CD4-positive, alpha-beta T cell (primary cell): ENCODE measurements around the gene VPS4B. TPM values are rescaled to one million over a fixed set of nuclear protein-coding genes. Genes with fewer than 3 reads are reported as not detected.

ENCODE experiments used
- ATAC-seq: fragments of 200-7000 bp; cut with Tn5 transposase; one replicate; pipeline ENCODE4 v1.10.0; 2022; ENCODE audit warnings: mild to moderate bottlenecking; ENCODE audit not compliant: poor library complexity
- CTCF ChIA-PET: fragments of 350-600 bp; sonication (Branson Sonifier 250); formaldehyde crosslinking; loops from one replicate; lab custom pipeline; 2021; ENCODE audit warnings: antibody characterized with exemption, inconsistent platforms; lab: Charles Lee
- POLR2A ChIA-PET: fragments of 350-600 bp; sonication (Branson Sonifier 250); formaldehyde crosslinking; loops from one replicate; lab custom pipeline; 2021; ENCODE audit warnings: antibody characterized with exemption, inconsistent platforms; lab: Charles Lee
- DNase-seq, 14 experiments: peaks; one replicate each; pipeline ENCODE4 v3.0.0-alpha.2; 2013 to 2020; ENCODE audit warnings: mixed read lengths in 2 of 14
- H3K27ac ChIP-seq, 2 donors: one replicate each; pipeline versions ENCODE4 v1.5.1 to v1.7.0; 2013; ENCODE audit warnings: low read length in 2 of 2, low read depth in 1 of 2, mild to moderate bottlenecking in 1 of 2
- H3K27me3 ChIP-seq, 2 experiments: 1 replicate in 1 of 2; 2 replicates in 1 of 2; pipeline versions ENCODE4 v1.6.1 to v1.7.0; 2013; ENCODE audit warnings: low read length in 2 of 2, control low read depth in 1 of 2, mild to moderate bottlenecking in 1 of 2, moderate library complexity in 1 of 2; ENCODE audit not compliant: insufficient read depth in 2 of 2, control insufficient read depth in 1 of 2
- H3K36me3 ChIP-seq: one replicate; pipeline ENCODE4 v1.6.1; 2013; ENCODE audit warnings: low read length, control low read depth; ENCODE audit not compliant: insufficient read depth
- H3K4me1 ChIP-seq: one replicate; pipeline ENCODE4 v1.6.1; 2013; ENCODE audit warnings: low read length, control low read depth; ENCODE audit not compliant: insufficient read depth
- H3K4me3 ChIP-seq: one replicate; pipeline ENCODE4 v1.5.1; 2013; ENCODE audit warnings: mild to moderate bottlenecking, low read length, moderate library complexity
- H3K9me3 ChIP-seq, 2 experiments: 1 replicate in 1 of 2; 2 replicates in 1 of 2; pipeline versions ENCODE4 v1.6.1 to v1.7.0; 2013; ENCODE audit warnings: low read length in 2 of 2, mild to moderate bottlenecking in 2 of 2, control low read depth in 1 of 2, moderate library complexity in 1 of 2; ENCODE audit not compliant: control insufficient read depth in 1 of 2, insufficient read depth in 1 of 2
- H3K27ac Mint-ChIP-seq: one replicate; pipeline ENCODE4 v1.8.0; 2020; ENCODE audit warnings: mixed read lengths
- H3K27me3 Mint-ChIP-seq: one replicate; pipeline ENCODE4 v1.8.0; 2021; ENCODE audit warnings: mixed read lengths
- H3K36me3 Mint-ChIP-seq: one replicate; pipeline ENCODE4 v1.8.0; 2021; ENCODE audit warnings: low read depth, mixed read lengths
- H3K4me1 Mint-ChIP-seq: one replicate; pipeline ENCODE4 v1.8.0; 2021; ENCODE audit warnings: low read depth, mixed read lengths
- H3K4me3 Mint-ChIP-seq: one replicate; pipeline ENCODE4 v1.8.0; 2020; ENCODE audit warnings: mild to moderate bottlenecking, mixed read lengths
- H3K9me3 Mint-ChIP-seq: one replicate; pipeline ENCODE4 v1.8.0; 2020; ENCODE audit warnings: mixed read lengths
- intact Hi-C, 2 experiments: fragments of 100-400 bp; cut with DNase I in 1 of 2; cut with micrococcal nuclease in 1 of 2; formaldehyde crosslinking; loops; one replicate each; pipeline versions ENCODE4 v1.15.1 to v1.9.0; 2023 to 2025; cut with DNase I, micrococcal nuclease
- total RNA-seq, 174 experiments: library from RNA in 2 of 174; stranded (reverse) in 2 of 174; gene quantifications; one replicate each; pipeline ENCODE4 v1.2.3 and lab custom pipeline; 2021 to 2026
- TF ChIP-seq, protein P1 (sequence below): fragments of 200-600 bp; IDR thresholded peaks from one replicate; pipeline ENCODE4 v1.8.0; 2022; ENCODE audit warnings: antibody characterized with exemption, mild to moderate bottlenecking

VPS4B gene
- total RNA-seq, 2 experiments from 2014 or later: 46.0 to 50.8 TPM

DNA sequence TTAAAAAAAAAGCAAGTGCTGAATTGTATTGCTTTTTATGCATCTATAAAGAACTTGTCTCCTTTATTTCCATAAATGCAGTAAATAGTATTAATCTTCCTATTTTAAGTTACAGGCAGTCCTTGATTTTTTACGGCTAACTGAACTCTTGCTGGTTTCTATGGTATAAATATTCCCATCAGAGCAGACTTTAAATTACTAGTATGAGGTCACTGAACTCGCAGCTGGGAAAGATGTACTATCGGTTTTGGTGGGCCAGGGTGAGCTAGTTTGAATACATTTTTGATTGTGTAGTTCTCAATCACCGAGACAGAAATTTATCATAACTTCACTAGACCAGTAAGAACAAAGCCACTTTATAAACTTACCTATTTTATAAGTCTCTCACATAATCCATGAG, 34.4 kb downstream of the VPS4B start:
- ChIA-PET CTCF (no interaction called here), POLR2A (no interaction called here)
- peaks cover 0 to 3% of the 10 kb centered on the region in 2 experiments for H3K9me3 ChIP-seq
- H3K27me3 ChIP-seq: no peaks in the 10 kb centered on the region
- Mint-ChIP-seq H3K4me1 (no peaks in the 10 kb centered on the region), H3K9me3 (no peaks in the 10 kb centered on the region), H3K27ac (no peak overlapping the region), H3K27me3 (no peaks in the 10 kb centered on the region), H3K4me3 (no peak overlapping the region), H3K36me3 (peaks cover 41% of the 10 kb centered on the region)
- DNase-seq (no peak), ATAC-seq (no peak)
- no peak overlapping the region for H3K4me3 ChIP-seq
- H3K27ac ChIP-seq: no peak overlapping the region
- no peaks in the 10 kb centered on the region for H3K4me1 ChIP-seq
- H3K36me3 ChIP-seq: peaks cover 26% of the 10 kb centered on the region
- intact Hi-C loops: no loop called here
- TF ChIP-seq, protein P1, sequence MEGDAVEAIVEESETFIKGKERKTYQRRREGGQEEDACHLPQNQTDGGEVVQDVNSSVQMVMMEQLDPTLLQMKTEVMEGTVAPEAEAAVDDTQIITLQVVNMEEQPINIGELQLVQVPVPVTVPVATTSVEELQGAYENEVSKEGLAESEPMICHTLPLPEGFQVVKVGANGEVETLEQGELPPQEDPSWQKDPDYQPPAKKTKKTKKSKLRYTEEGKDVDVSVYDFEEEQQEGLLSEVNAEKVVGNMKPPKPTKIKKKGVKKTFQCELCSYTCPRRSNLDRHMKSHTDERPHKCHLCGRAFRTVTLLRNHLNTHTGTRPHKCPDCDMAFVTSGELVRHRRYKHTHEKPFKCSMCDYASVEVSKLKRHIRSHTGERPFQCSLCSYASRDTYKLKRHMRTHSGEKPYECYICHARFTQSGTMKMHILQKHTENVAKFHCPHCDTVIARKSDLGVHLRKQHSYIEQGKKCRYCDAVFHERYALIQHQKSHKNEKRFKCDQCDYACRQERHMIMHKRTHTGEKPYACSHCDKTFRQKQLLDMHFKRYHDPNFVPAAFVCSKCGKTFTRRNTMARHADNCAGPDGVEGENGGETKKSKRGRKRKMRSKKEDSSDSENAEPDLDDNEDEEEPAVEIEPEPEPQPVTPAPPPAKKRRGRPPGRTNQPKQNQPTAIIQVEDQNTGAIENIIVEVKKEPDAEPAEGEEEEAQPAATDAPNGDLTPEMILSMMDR: no peak

DNA sequence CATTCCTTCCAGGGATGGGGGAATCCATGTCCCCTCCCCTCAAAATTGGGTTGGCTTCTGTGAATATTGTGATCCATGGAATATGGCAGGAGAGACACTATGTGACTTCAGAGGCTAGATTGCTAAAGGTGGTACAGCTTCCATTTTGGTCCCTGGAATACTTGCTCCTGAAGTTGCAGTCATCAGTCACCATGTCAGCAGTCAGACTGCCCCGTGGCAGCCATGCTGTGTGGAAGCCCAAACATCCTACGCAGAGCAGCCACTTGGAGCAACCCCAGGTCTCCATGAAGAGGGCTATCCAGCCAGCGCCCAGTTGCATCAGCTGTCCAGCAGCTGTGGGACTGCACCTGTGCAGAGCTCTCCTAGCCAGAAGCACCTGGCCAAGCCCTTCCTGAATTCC, 39.4 kb downstream of the VPS4B start:
- DNase-seq: no peak
- ChIA-PET POLR2A (interaction anchor here (1.4 kb wide), 1 partner anchor 17 kb away, joined by 6 read pairs; no protein-coding TSS in a partner anchor), CTCF (no interaction called here)
- Histone ChIP-seq H3K4me1 (no peaks in the 10 kb centered on the region), H3K36me3 (no peaks in the 10 kb centered on the region), H3K27ac (no peak overlapping the region), H3K9me3 (peaks cover 0 to 5% of the 10 kb centered on the region in 2 experiments), H3K4me3 (no peak overlapping the region), H3K27me3 (no peaks in the 10 kb centered on the region)
- H3K36me3 Mint-ChIP-seq: peaks cover under 1% of the 10 kb centered on the region
- H3K27me3 Mint-ChIP-seq: no peaks in the 10 kb centered on the region
- no peak for ATAC-seq
- TF ChIP-seq, protein P1: no peak
- no peak overlapping the region for H3K27ac Mint-ChIP-seq
- peaks cover 7% of the 10 kb centered on the region for H3K4me1 Mint-ChIP-seq
- H3K4me3 Mint-ChIP-seq: no peak overlapping the region
- no peaks in the 10 kb centered on the region for H3K9me3 Mint-ChIP-seq
- intact Hi-C loops: no loop called here

DNA sequence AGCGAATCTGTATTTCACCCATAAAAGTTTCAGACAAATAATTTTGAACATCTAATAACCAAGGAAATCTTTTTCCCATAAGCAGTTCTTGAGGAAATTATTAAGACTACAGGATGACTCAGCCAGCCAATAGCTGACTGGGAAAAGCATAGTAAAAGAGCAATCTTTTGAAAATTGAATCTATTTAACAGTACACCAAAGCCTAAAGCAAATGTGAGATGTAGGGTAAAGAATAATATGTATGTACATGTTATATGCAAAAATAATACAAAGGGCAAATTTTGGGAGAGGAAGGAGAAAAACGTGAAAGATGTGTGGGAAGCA, 42.7 kb downstream of the VPS4B start:
- no peak overlapping the region for H3K27ac ChIP-seq
- Mint-ChIP-seq H3K27me3 (no peaks in the 10 kb centered on the region), H3K36me3 (no peaks in the 10 kb centered on the region), H3K4me3 (no peak overlapping the region), H3K9me3 (peaks cover 5% of the 10 kb centered on the region), H3K27ac (no peak overlapping the region), H3K4me1 (peaks cover 7% of the 10 kb centered on the region)
- TF ChIP-seq, protein P1: no peak
- no peaks in the 10 kb centered on the region for H3K4me1 ChIP-seq
- no peak overlapping the region for H3K4me3 ChIP-seq
- CTCF ChIA-PET: no interaction called here
- POLR2A ChIA-PET: no interaction called here
- H3K9me3 ChIP-seq: peaks cover 0 to 5% of the 10 kb centered on the region in 2 experiments
- DNase-seq (no peak), ATAC-seq (no peak)
- H3K27me3 ChIP-seq: no peaks in the 10 kb centered on the region
- no peaks in the 10 kb centered on the region for H3K36me3 ChIP-seq
- intact Hi-C loops: no loop called here
